Stimulated activated CD4-positive, alpha-beta T cell treated with anti-CD3 and anti-CD28 coated beads, TNF-alpha, amount 100 ng/mL, for 4 hours (primary cell): Measurements from ENCODE around the gene PTPRO.

ENCODE experiments used
- DNase-seq, 3 experiments: peaks; one replicate each; pipeline ENCODE4 v3.0.0-alpha.2; 2020; ENCODE audit warnings: low read depth in 3 of 3

Gene PTPRO

GRCh38 chr12:15446807-15447206 is 124.5 kb downstream of the PTPRO start:
- DNase-seq: no peak

- DNase-seq: no peak
Measured at GRCh38 chr12:15453613-15454012, 131.3 kb downstream of the PTPRO start.

GRCh38 chr12:15458008-15458407 is 135.7 kb downstream of the PTPRO start:
- DNase-seq: no peak

GRCh38 chr12:15468911-15469310 is 146.6 kb downstream of the PTPRO start:
- no peak for DNase-seq

GRCh38 chr12:15469356-15469755 is 147.0 kb downstream of the PTPRO start:
- DNase-seq: no peak

GRCh38 chr12:15472036-15472435 is 149.7 kb downstream of the PTPRO start:
- no peak for DNase-seq

- DNase-seq: no peak
Measured at GRCh38 chr12:15474766-15475165, 152.5 kb downstream of the PTPRO start.

- no peak for DNase-seq
Measured at GRCh38 chr12:15477761-15478160, 155.5 kb downstream of the PTPRO start.

GRCh38 chr12:15481846-15482245 is 159.5 kb downstream of the PTPRO start:
- DNase-seq: no peak

GRCh38 chr12:15485466-15485865 is 163.2 kb downstream of the PTPRO start:
- DNase-seq: no peak

- no peak for DNase-seq
Measured at GRCh38 chr12:15486859-15487258, 164.6 kb downstream of the PTPRO start.

GRCh38 chr12:15488481-15488880 is 166.2 kb downstream of the PTPRO start:
- no peak for DNase-seq

- no peak for DNase-seq
Measured at GRCh38 chr12:15494329-15495046, 172.2 kb downstream of the PTPRO start.

- DNase-seq: no peak
Measured at GRCh38 chr12:15495746-15496145, 173.4 kb downstream of the PTPRO start.

GRCh38 chr12:15496738-15497137 is 174.4 kb downstream of the PTPRO start:
- no peak for DNase-seq

- no peak for DNase-seq
Measured at GRCh38 chr12:15497671-15498292, 175.5 kb downstream of the PTPRO start.

- no peak for DNase-seq
Measured at GRCh38 chr12:15502211-15502610, 179.9 kb downstream of the PTPRO start.

GRCh38 chr12:15505616-15506015 is 183.3 kb downstream of the PTPRO start:
- DNase-seq: no peak

- no peak for DNase-seq
Measured at GRCh38 chr12:15515010-15515409, 192.7 kb downstream of the PTPRO start.

GRCh38 chr12:15520083-15520482 is 197.8 kb downstream of the PTPRO start:
- DNase-seq: no peak

GRCh38 chr12:15520844-15521243 is 198.5 kb downstream of the PTPRO start:
- DNase-seq: no peak

GRCh38 chr12:15522574-15523187 is 200.4 kb downstream of the PTPRO start:
- DNase-seq: no peak

GRCh38 chr12:15525441-15525840 is 203.1 kb downstream of the PTPRO start:
- DNase-seq: no peak
